Mesodermal cell (in vitro differentiated cells): ENCODE data around the gene IL11RA.

Experiments used
- H3K27ac ChIP-seq: 2 replicates; pipeline ENCODE4 v1.7.0; 2013; ENCODE audit warnings: mild to moderate bottlenecking, low read depth, low read length, moderate library complexity; ENCODE audit not compliant: severe bottlenecking
- H3K36me3 ChIP-seq: 2 replicates; pipeline ENCODE4 v1.7.1; 2013; ENCODE audit warnings: mild to moderate bottlenecking, low read length, moderate library complexity; ENCODE audit not compliant: control insufficient read depth, insufficient read depth
- H3K4me1 ChIP-seq: one replicate; pipeline ENCODE4 v1.7.1; 2013; ENCODE audit warnings: mild to moderate bottlenecking, low read length; ENCODE audit not compliant: insufficient read depth, control insufficient read depth, poor library complexity, severe bottlenecking
- H3K4me3 ChIP-seq: 2 replicates; pipeline ENCODE4 v1.7.0; 2013; ENCODE audit warnings: low read length, control low read depth, mild to moderate bottlenecking; ENCODE audit not compliant: insufficient read depth, poor library complexity, severe bottlenecking; ENCODE audit errors: extremely low read depth
- H3K9me3 ChIP-seq: 2 replicates; pipeline ENCODE4 v1.7.1; 2013; ENCODE audit warnings: mild to moderate bottlenecking, low read length, moderate library complexity; ENCODE audit not compliant: control insufficient read depth
- WGBS, 2 experiments: methylation state at CpG; one replicate each; pipeline ENCODE4 v1.1.5; 2013; ENCODE audit warnings: missing lambda C conversion rate in 2 of 2; ENCODE audit not compliant: insufficient coverage in 2 of 2; 5-methylcytosine and 5-hydroxymethylcytosine counted together

The IL11RA gene

DNA sequence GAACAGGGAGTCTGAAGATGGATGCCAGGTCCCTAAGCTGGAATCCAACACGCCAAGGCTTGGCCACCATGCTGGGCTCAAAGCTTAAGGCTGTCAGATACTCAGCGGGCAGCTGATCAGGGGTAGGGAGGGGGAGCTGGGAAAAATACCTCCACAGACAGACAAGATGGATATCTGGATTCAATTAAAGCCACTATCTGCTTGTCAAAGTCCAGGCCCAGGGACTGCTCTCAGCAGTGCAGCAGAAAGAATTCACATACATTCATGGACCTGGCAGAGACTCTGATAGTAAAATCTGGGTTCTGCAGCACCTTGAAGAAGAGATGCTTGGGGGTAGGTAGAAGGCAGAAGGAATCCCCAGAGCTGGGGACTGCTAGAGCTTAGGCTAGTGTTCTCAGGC lies 36.9 kb upstream of the IL11RA start:
- Histone ChIP-seq H3K36me3 (peaks cover 38% of the 10 kb centered on the region), H3K4me1 (peaks cover 5% of the 10 kb centered on the region), H3K4me3 (no peak overlapping the region), H3K27ac (no peak overlapping the region), H3K9me3 (no peaks in the 10 kb centered on the region)
- WGBS, 2 experiments, result 85% methylated on average over 2 of the region's 2 CpGs; no CpG with 5 or more reads in 1 of the 2 experiments

DNA sequence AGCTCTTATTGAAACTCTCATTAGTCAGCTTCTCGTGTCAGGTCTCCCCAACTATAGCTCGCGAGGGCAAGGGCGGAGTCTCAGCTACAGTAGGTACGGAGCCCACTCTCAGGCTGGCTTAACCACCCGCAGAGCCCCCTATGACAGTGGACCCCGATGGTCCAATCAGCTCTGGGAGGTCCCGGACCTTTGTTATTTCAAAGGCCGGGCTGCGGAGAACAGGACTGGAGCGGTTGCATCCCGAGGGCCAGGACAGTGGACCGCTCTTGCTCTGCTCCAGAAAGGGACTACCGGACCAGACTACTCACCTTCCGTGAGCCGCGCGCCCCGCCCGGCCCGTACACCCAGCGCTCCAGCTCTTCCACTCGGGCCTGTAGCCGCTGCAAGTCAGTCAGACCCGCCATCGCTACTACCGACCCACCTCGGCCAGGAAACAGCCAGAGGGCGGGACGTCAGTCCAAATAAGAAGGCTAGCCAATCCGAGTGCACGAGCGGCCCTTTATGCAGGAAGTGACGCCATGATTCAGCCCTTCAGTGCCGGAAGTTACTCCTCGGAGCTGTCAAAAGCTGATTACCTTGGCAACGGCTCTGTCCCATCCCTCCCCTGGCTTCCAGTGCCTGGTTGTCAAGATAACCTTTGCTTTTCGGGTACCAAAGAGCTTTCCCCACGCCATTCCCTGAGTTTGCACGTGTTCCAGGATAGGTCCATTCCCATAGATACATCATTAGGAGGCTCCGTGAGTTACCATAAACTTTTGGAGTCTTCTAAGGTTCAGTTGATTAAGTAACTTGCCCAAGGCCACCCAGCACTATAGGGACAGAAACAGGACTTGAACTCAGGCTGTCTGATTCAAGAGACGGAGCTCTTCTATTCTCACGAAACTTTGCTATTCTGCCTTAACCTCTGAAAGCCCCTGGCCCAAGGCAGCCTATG lies 31.7 kb upstream of the IL11RA start, which contains the start of gene DCTN3:
DCTN3 (minus strand) TSS at position 435 of the 934 bp plus-strand sequence; CDS start at position 404, 31 bp downstream.
- H3K4me1 ChIP-seq, result peaks cover 9% of the 10 kb centered on the region
- H3K27ac ChIP-seq, result no peak within 1 kb of the TSS
- H3K4me3 ChIP-seq, result peak within 1 kb of the TSS; percentile 94
- no peaks in the 10 kb centered on the region for H3K9me3 ChIP-seq
- peaks cover 25% of the 10 kb centered on the region for H3K36me3 ChIP-seq
- WGBS, 2 experiments, result 4 to 7% methylated on average over 38 to 41 of the region's 43 CpGs

DNA sequence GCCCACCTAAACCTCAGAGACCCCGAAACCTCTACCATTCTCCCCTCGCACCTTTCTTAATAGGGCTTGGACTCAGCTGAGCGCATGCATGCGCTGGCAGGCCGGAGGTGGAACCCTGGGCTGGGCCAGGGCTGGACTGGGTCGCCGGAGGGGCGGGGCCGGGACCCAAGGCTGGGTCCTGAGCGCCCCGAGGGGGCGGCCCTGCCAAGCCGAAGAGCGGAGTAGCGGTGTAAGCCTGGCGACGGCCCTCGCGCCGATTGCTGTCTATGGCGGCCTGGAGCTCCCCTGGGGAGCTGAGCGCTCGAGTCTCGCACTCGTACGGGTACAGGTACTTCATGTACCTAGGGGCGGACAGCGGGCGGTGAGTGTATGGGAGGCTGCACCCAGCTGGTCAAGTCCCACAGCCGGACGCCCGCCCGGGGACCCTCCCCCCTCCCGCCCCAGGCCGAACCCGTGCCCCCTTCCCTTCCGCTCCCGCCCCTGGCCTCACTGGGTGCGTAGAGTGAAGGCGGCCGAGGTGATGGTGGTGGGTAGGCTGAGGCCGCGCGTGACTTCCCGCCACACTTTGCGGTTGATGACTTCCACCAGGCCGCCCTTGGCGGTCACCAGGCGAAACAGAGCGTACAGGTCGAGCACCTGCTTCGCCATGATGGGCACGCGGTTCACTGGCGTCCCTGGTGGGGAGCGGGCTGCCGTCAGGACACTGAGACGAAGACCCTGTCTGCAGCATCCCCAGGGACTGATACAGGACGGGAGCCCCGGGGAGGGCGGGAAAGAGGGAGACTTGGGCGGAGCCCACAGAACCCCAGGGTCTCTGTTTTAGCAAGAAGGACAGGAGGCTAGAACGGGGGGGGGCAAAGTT lies 28.4 kb upstream of the IL11RA start:
- H3K9me3 ChIP-seq, result no peaks in the 10 kb centered on the region
- H3K36me3 ChIP-seq, result no peaks in the 10 kb centered on the region
- H3K27ac ChIP-seq, result no peak overlapping the region
- peaks cover 9% of the 10 kb centered on the region for H3K4me1 ChIP-seq
- 77 to 89% methylated on average over 39 to 62 of the region's 63 CpGs for WGBS, 2 experiments
- no peak overlapping the region for H3K4me3 ChIP-seq

DNA sequence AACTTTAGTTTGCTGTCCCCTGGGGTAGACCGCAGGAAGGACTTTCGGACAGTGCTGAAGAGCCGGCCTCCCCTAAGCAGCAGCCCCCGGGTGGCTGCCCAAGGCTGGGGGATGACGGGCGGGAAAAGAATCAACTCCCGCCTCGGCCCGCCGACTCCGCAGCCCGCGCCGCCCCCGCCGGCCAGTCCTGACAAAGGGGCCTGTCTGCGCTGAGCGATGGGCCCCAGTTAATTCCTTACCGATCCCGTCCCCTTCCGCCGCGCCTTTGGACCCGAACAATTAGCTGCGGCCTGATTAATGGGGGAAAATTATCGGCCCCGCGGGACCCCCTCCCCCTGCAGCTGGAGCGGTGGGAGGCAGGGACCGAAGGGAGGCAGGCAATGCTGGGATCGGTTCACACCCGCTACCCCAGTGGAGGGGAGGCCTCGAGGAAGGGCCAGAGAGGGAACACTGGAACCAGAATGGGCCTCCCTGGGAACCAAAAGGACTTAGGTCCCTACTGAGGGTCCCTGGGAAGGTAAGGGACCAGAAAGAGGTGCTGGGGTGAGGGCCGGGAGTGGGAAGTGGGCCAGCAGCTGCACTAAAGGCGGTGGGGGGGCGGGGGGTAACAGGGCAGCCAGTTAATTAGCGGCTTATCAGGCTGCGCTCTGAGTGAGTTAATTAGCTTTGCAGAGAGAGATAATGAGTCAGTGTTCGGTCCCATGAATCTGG lies 27.4 kb upstream of the IL11RA start:
- no peak overlapping the region for H3K4me3 ChIP-seq
- peaks cover 9% of the 10 kb centered on the region for H3K4me1 ChIP-seq
- WGBS, 2 experiments, result 28 to 36% methylated on average over 9 to 37 of the region's 39 CpGs
- no peak overlapping the region for H3K27ac ChIP-seq
- H3K36me3 ChIP-seq, result no peaks in the 10 kb centered on the region
- H3K9me3 ChIP-seq, result no peaks in the 10 kb centered on the region

DNA sequence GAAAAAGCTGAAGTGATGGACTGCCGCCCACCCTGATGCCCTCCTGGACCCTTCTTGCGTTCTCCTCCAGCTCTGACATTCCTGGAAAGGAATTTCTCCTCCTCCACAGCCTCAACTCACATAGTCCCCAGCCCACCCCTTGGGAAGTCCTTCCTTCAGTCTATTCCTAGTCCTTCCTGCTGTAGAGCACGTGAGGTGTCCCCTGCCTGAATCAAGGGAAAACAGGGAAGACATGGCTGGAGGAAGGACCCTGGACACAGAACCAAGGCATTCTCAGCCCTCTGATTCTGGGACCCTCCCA lies 26.8 kb upstream of the IL11RA start:
- 65 to 84% methylated on average over 2 of the region's 3 CpGs for WGBS, 2 experiments
- Histone ChIP-seq H3K4me1 (peaks cover 9% of the 10 kb centered on the region), H3K27ac (no peak overlapping the region), H3K36me3 (no peaks in the 10 kb centered on the region), H3K4me3 (no peak overlapping the region), H3K9me3 (no peaks in the 10 kb centered on the region)

DNA sequence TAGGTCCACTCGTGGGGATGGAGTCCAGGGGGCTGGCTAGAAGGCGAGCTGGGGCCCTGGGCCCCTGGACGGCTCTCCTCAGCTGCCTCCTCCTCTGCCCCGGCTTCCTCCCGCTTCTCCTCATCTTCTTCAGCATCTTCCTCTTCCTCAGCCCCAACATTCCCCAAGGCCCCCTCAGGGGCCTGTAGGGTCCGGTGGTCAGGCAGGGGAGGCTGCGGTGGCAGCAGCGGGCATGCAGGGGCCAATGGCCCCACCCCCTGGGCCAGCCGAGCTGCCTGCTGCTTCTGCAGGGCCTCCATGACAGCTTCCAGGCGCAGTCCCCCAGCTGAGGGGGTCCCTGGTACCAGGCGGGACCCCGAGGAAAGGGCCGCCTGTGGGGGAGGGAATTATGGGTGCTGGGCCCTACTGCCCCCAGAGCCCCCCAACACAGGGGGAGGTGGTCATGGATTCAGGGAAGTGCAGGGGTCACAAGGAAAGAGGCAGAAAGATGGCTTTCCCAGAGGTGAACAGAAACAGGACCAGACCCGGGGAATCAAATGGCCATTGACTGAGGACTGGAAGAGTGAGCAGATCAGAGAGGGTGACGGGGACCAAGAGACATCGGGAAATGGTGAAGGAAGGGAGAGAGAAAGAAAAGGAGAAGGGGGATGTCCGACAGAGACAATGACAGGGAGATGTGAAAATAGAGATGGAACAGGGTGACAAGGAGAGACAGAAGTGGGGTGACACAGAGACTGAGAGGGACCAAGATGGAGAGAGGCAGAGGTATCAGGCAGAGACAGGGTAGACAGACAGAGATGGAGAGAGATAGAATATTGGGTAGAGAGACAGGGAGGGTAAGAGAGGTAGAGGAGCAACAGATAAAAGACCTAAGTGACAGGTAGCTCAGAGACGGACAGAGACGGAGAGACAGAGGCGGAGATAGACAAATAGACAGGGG lies 24.0 kb upstream of the IL11RA start:
- Histone ChIP-seq H3K27ac (no peak overlapping the region), H3K36me3 (no peaks in the 10 kb centered on the region), H3K9me3 (no peaks in the 10 kb centered on the region), H3K4me3 (peak overlapping the region; percentile 19), H3K4me1 (peaks cover 9% of the 10 kb centered on the region)
- WGBS, 2 experiments, result 40 to 58% methylated on average over 10 to 16 of the region's 20 CpGs

DNA sequence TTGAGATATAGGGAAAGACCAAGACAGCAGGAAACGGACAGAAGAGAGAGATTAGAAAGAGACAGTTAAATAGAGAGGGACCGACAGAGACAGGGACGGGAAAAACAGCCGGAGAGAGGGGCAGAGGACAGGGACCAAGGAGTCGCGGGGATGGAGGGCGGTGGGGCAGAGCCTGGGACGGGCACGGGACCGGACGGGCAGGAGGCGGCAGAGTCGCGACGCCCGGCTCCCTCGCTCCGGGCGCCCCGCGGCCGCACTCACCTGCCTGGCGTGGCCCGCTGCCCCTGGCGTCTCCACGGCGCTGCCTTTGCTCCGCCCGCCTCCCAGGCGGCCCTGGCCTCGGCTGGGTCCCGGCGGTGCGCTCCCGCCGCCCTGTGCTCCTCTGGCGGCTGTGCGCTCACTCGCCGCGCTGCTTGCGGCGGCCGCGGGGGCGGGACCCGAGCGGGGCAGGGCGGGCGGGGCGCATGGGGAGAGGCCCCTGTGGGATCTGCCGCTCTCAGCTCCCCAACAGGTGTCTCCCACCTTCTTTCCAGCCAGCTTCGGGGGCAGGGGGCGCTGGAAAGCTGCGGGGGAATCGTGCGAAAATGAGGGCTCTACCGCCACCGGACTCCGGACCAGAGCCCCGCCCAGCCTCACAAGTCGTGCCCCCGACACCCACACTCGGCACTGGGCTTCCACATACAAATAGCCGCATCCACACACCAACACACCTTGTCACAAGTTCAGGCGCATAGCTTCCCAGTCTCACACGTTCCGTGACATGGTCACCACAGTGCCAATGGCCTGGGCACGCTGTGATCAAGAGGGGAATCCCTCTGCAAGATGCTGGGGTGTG lies 23.1 kb upstream of the IL11RA start, which contains the start of gene ARID3C:
ARID3C (minus strand) TSS at position 411 of the 835 bp plus-strand sequence. CDS start 1,052 bp downstream, outside the sequence.
- Histone ChIP-seq H3K27ac (no peak within 1 kb of the TSS), H3K9me3 (no peaks in the 10 kb centered on the region), H3K4me1 (peaks cover 9% of the 10 kb centered on the region), H3K36me3 (no peaks in the 10 kb centered on the region), H3K4me3 (peak within 1 kb of the TSS; percentile 19)
- 3 to 4% methylated on average over 55 to 60 of the region's 69 CpGs for WGBS, 2 experiments

DNA sequence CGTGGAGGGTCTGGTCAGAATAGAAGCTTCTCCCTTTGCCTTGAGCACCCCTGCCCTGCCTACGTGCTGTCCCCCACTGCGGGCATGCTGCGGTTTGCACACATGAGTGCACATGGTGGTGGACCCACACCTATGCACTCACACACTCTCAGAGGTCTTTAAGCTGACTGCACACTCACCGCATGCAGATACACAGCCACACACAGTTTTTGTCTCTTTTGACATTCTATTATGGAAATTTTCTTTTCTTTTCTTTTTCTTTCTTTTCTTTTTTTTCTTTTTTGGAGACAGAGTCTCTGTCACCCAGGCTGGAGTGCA lies 22.5 kb upstream of the IL11RA start:
- 21 to 35% methylated on average over 4 to 5 of the region's 5 CpGs for WGBS, 2 experiments
- Histone ChIP-seq H3K27ac (no peak overlapping the region), H3K36me3 (no peaks in the 10 kb centered on the region), H3K9me3 (no peaks in the 10 kb centered on the region), H3K4me1 (peaks cover 7% of the 10 kb centered on the region), H3K4me3 (no peak overlapping the region)

DNA sequence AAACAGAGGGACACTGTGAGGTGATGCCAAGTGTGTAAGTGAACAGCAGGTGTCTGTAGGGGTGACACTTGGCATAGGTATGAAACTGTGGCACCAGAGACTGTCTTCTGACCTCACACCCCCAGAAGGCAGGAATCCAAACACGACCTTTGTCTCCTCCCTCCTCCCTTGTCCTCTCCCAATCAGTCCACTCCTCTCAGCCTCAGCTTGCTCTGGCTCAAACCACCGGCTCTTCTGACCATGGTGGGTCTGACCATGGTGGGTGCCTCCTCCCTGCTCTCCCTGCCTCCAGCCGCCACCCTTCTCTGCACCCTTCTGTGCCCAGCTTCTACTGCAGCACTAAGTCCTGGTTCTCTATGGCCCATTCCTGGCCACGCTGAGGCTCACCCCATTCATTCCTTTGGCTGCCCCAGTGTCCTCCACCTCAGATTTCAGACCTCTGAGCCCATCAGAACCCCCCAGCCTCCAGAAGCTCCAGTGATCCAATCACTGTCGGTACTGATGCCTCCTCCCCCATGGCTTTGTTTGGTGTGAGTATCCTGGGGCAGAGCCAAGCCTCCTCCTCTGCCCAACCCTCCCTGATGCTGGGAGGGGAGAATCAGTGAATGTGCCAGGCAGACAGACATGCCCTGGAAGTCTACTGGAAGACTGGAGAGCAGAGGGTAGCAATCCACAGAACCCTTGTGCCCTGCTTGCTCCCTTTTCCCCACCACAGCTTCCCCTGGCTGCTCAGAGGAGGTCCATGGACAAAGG lies 21.4 kb upstream of the IL11RA start:
- Histone ChIP-seq H3K9me3 (no peaks in the 10 kb centered on the region), H3K4me1 (no peaks in the 10 kb centered on the region), H3K27ac (no peak overlapping the region), H3K36me3 (no peaks in the 10 kb centered on the region), H3K4me3 (no peak overlapping the region)
- 58 to 60% methylated on average over 4 of the region's 5 CpGs for WGBS, 2 experiments
